Right lobe of liver (tissue), 6 donors: Measurements from ENCODE around the gene TIAL1. TPM values are rescaled to one million over a fixed set of nuclear protein-coding genes. Genes with fewer than 3 reads are reported as not detected.

Experiments
- ATAC-seq, 4 donors: fragments of 200-7000 bp; cut with Tn5 transposase; one replicate each; pipeline ENCODE4 v1.9.1; 2020; ENCODE audit warnings: mild to moderate bottlenecking in 4 of 4, moderate library complexity in 4 of 4
- DNase-seq, 3 donors: peaks; one replicate each; pipeline ENCODE4 v3.0.0-alpha.2; 2020
- H3K27ac ChIP-seq, 3 donors: fragments of 200-600 bp; one replicate each; pipeline ENCODE4 v1.8.0; 2022
- H3K27me3 ChIP-seq, 2 donors: fragments of 200-600 bp; one replicate each; pipeline ENCODE4 v1.8.0; 2022
- H3K36me3 ChIP-seq, 4 donors: fragments of 200-600 bp; sonication (generic) in 1 of 4; one replicate each; pipeline versions ENCODE4 v1.5.1 to v1.8.0; 2017 to 2022; ENCODE audit warnings: control low read depth in 1 of 4
- H3K4me1 ChIP-seq, 4 donors: fragments of 200-600 bp; sonication (generic) in 1 of 4; one replicate each; pipeline versions ENCODE4 v1.5.1 to v1.8.0; 2017 to 2022; ENCODE audit warnings: control low read depth in 1 of 4
- H3K4me3 ChIP-seq, 3 donors: fragments of 200-600 bp; one replicate each; pipeline ENCODE4 v1.8.0; 2022
- H3K9me3 ChIP-seq, 4 donors: fragments of 200-600 bp; sonication (generic) in 1 of 4; one replicate each; pipeline versions ENCODE4 v1.5.1 to v1.8.0; 2017 to 2022; ENCODE audit warnings: control low read depth in 1 of 4
- POLR2A ChIP-seq: fragments of 450-650 bp; IDR thresholded peaks from one replicate; pipeline ENCODE4 v1.6.1; 2017; ENCODE audit warnings: antibody characterized with exemption, mild to moderate bottlenecking
- WGBS: methylation state at CpG from one replicate; pipeline ENCODE4 v1.1.6; 2018; ENCODE audit warnings: low coverage, low lambda C conversion rate; ENCODE audit not compliant: insufficient coverage; ENCODE audit errors: missing lambda C conversion rate; 5-methylcytosine and 5-hydroxymethylcytosine counted together
- intact Hi-C, 2 donors: fragments of 100-400 bp; cut with DNase I; formaldehyde crosslinking; loops; one replicate each; pipeline versions ENCODE4 v1.11.2 to v1.14.1; 2022
- total RNA-seq, 6 experiments: library from RNA; depleted of rRNA in 2 of 6; stranded (reverse); fragments of >200 nt in 2 of 6; fragmentation: NEBNext Ultra II Directional in 3 of 6; extraction: Animal tissue kit (Norgen Biotek cat#: 25700) in 3 of 6; gene quantifications; one replicate each; pipeline versions ENCODE4 v1.1.0 to v1.2.4, GENCODE V29; 2016 to 2023
- TF ChIP-seq, protein P1 (sequence below), 4 donors: fragments of 200-600 bp in 3 of 4; fragments of 450-650 bp in 1 of 4; IDR thresholded peaks; one replicate each; pipeline versions ENCODE4 v1.5.1 to v1.8.0; 2016 to 2022; ENCODE audit warnings: antibody characterized with exemption in 4 of 4, mild to moderate bottlenecking in 2 of 4
- donor health status: DM: no; HTN: yes; CAD: no.
- donor health status: DM: no; HTN: no; CAD: no.
- donor health status: DM: no; HTN: no; CAD: no.
- donor health status: DM: no; HTN: yes; CAD: no.
- donor health status: DM: no; HTN: yes; CAD: no.

TIAL1 gene
- total RNA-seq, 6 experiments from 2014 or later, result 37.2 to 52.2 (median 46.3) TPM

DNA sequence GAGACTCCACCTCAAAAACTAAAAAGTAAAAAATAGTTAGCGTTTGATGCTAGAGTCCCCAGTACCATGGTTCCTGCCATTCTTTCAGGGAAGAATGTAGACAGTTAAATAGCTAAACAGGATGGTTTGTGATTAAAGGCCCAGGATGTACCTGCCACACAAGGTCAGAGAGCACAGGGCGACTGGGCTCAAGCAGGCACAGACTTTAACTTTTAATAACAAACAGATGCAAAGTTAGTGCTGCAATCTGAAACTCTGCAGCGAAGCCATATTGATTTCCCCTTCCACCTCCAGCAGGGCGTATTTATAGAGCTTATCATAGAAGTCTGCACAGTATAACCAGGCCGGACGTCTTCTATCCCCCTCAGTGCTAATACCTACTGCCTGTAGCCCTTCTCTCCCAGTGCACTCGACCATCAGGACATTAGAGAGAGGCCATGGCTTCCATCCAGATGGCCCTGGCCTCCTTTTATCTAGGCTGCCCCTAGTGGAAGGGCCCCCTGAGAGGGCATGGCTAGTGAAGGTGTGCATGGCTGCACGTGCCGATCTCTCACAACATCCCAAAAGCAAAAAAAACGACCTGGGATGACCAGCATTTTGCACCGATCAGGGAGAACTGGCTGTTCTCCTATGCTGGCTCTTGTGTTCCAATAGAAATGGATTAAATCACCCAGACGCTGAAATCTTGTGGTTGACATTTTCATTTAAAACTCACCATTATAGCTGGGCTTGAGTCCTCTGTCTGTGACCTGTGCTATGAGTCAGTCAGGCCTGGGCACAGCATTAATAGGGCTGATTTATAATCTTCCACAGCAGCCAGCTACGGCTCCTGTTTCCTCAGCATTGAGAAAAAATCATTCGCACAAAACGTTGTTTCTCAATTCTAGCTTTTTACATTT is 46.8 kb upstream of the TIAL1 start:
- TF ChIP-seq POLR2A, result no peak
- TF ChIP-seq, protein P1, sequence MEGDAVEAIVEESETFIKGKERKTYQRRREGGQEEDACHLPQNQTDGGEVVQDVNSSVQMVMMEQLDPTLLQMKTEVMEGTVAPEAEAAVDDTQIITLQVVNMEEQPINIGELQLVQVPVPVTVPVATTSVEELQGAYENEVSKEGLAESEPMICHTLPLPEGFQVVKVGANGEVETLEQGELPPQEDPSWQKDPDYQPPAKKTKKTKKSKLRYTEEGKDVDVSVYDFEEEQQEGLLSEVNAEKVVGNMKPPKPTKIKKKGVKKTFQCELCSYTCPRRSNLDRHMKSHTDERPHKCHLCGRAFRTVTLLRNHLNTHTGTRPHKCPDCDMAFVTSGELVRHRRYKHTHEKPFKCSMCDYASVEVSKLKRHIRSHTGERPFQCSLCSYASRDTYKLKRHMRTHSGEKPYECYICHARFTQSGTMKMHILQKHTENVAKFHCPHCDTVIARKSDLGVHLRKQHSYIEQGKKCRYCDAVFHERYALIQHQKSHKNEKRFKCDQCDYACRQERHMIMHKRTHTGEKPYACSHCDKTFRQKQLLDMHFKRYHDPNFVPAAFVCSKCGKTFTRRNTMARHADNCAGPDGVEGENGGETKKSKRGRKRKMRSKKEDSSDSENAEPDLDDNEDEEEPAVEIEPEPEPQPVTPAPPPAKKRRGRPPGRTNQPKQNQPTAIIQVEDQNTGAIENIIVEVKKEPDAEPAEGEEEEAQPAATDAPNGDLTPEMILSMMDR (IDR thresholded peaks at IDR 0.05), result no peak

DNA sequence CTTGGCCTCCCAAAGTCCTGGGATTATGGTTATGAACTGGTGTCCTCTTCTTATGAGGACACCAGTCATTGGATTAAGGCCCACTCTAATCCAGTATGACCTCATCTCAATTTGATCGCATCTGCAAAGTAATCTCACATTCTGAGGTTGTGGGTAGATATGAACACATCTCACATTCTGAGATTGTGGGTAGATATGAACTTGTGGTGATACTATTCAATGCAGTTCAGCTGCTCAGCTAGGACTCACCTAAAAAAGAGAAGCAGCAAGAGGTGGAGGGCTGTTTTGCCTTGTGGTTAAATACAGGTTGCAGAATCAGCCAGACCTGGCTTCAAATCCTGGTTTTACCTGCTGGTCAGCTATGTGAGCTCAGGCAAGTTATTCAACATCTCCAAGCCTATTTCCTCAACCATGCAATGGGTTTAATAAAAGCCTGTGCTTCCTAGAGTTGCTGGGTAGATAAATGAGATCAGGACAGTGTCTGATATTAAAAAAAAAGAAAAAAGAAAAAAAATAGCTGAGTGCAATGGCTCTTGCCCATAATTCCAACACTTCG is 45.9 kb upstream of the TIAL1 start:
- Histone ChIP-seq H3K27me3 (no peaks in the 10 kb centered on the region), H3K36me3 (no peaks in the 10 kb centered on the region), H3K4me1 (peaks cover 0 to 9% (median 3%) of the 10 kb centered on the region in 4 donors), H3K4me3 (no peak overlapping the region), H3K27ac (no peak overlapping the region), H3K9me3 (no peaks in the 10 kb centered on the region)
- intact Hi-C loops, result no loop called here
- WGBS, result 65% methylated on average over 2 of the region's 2 CpGs
- ATAC-seq (no peak), DNase-seq (no peak)
- TF ChIP-seq, protein P1 (IDR thresholded peaks at IDR 0.05), result no peak
- no peak for TF ChIP-seq POLR2A

More for the DNA sequence above, 46.8 kb upstream of the TIAL1 start:
- Histone ChIP-seq H3K36me3 (no peaks in the 10 kb centered on the region), H3K27ac (no peak overlapping the region), H3K9me3 (no peaks in the 10 kb centered on the region), H3K4me1 (peaks cover 0 to 9% (median 3%) of the 10 kb centered on the region in 4 donors), H3K4me3 (no peak overlapping the region), H3K27me3 (no peaks in the 10 kb centered on the region)
- ATAC-seq (peak in 3 of 4 donors; percentile 19 to 61 (median 40)), DNase-seq (no peak)
- intact Hi-C loops, result no loop called here
- WGBS, result 54% methylated on average over 13 of the region's 15 CpGs

DNA sequence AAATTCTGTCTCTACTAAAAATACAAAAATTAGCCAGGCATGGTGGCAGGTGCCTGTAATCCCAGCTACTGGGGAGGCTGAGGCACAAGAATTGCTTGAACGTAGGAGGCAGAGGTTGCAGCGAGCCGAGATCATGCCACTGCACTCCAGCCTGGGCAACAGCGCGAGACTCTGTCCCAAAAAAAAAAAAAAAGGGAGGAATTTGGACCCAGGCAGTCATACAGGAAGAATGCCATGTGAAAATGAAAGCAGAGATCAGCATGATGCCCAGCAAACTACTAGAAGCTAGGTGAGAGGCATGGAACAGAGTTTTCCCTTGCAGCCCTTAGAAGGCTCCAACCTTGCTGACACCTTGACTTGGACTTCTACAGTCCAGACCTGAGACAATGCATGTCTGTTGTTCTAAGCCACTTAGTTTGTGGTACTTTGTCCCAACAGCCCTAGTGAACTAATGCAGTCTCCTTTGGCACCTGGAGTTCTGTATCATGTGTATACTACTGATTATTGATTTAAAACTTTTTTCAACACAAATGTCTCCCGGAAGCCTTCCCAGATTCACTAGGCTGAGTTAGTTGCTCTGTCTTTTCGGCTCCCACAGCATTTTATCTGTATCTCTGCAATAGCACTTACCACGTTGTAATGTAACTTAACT is 44.2 kb upstream of the TIAL1 start:
- Histone ChIP-seq H3K27ac (peak overlapping the region in 1 of 3 donors; percentile 45), H3K27me3 (no peaks in the 10 kb centered on the region), H3K36me3 (no peaks in the 10 kb centered on the region), H3K9me3 (no peaks in the 10 kb centered on the region), H3K4me3 (peak overlapping the region in 1 of 3 donors; percentile 17), H3K4me1 (peaks cover 0 to 9% (median 3%) of the 10 kb centered on the region in 4 donors)
- no peak for DNase-seq
- peak; percentile 76 to 92 (median 86) for ATAC-seq
- TF ChIP-seq, protein P1 (IDR thresholded peaks at IDR 0.05), result no peak
- TF ChIP-seq POLR2A, result peak; percentile 13
- intact Hi-C loops, result no loop called here
- WGBS, result 25% methylated on average over 8 of the region's 8 CpGs

DNA sequence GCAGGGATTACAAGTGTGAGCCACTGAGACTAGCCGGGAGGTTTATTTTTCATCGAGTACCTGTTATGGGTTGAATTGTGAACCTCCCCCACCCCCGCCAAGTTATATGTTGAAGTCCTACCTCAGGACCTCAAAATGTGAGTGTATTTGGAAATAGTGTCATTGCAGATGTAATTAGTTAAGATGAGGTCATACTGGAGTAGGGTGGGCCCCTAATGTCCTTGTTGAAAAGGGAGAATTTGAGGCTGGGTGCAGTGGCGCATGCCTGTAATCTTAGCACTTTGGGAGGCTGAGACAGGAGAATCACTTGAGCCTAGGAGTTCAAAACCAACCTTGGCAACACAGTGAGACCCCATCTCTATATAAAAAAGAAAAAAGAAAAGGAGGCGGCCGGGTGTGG is 43.6 kb upstream of the TIAL1 start:
- no peaks in the 10 kb centered on the region for H3K9me3 ChIP-seq
- intact Hi-C loops, result no loop called here
- peaks cover 0 to 9% (median 3%) of the 10 kb centered on the region in 4 donors for H3K4me1 ChIP-seq
- no peaks in the 10 kb centered on the region for H3K36me3 ChIP-seq
- H3K4me3 ChIP-seq, result no peak overlapping the region
- H3K27me3 ChIP-seq, result no peaks in the 10 kb centered on the region
- DNase-seq (no peak), ATAC-seq (no peak)
- no peak for TF ChIP-seq POLR2A
- TF ChIP-seq, protein P1 (IDR thresholded peaks at IDR 0.05), result no peak
- 94% methylated on average over 6 of the region's 6 CpGs for whole genome bisulfite sequencing
- peak overlapping the region in 1 of 3 donors; percentile 45 for H3K27ac ChIP-seq
